SJCRH30 (cell line): ENCODE data around the gene ATP5F1E. TPM values are rescaled to one million over a fixed set of nuclear protein-coding genes. Genes with fewer than 3 reads are reported as not detected.

ENCODE experiments used
- DNase-seq, 2 experiments: peaks; one replicate each; pipeline ENCODE4 v3.0.0-alpha.2; 2015 to 2020
- H3K27ac ChIP-seq: fragments of 250-450 bp; sonication (Bioruptor Pico); 2 replicates; pipeline ENCODE4 v1.5.1; 2020; ENCODE audit warnings: mild to moderate bottlenecking, moderate library complexity
- H3K27me3 ChIP-seq: fragments of 250-450 bp; sonication (Bioruptor Pico); 2 replicates; pipeline ENCODE4 v1.5.1; 2020; ENCODE audit warnings: mild to moderate bottlenecking, moderate library complexity
- H3K36me3 ChIP-seq: fragments of 250-450 bp; sonication (Bioruptor Pico); 2 replicates; pipeline ENCODE4 v1.5.1; 2020; ENCODE audit warnings: mild to moderate bottlenecking, moderate library complexity
- H3K4me1 ChIP-seq: fragments of 250-450 bp; sonication (Bioruptor Pico); 2 replicates; pipeline ENCODE4 v1.5.1; 2020; ENCODE audit warnings: mild to moderate bottlenecking, moderate library complexity
- H3K4me3 ChIP-seq: fragments of 250-450 bp; sonication (Bioruptor Pico); 2 replicates; pipeline ENCODE4 v1.5.1; 2020; ENCODE audit warnings: mild to moderate bottlenecking, moderate library complexity
- H3K9me3 ChIP-seq: fragments of 250-450 bp; sonication (Bioruptor Pico); replicated peaks from 2 replicates; pipeline ENCODE4 v1.5.1; 2020; ENCODE audit warnings: mild to moderate bottlenecking, moderate library complexity
- total RNA-seq: library from RNA; depleted of rRNA; stranded (reverse); fragments of >200 nt; shearing (Covaris generic); gene quantifications from 2 replicates; pipeline ENCODE4 v1.2.3, GENCODE V29; 2014

ATP5F1E gene
- total RNA-seq, 1 experiment from 2014 or later, result 133 TPM

DNA sequence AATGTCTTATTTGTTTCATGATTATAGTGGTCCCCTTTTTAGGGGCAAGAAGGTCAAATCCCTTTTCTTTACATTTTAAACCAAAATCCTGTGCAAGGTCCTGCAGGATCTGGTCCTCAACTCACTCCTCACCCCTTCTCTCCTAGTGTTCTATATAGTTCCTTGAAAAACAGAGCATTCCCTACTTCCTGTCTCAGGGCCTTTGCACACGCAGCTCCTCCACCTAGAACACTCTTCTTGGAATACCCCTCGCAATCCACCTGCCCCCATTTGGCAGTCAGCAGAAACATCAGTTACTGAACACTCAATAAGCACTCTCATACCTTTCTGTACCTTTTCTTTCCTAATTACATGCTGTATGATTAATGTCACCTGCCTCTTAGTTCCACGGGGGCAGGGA, 3.2 kb upstream of the ATP5F1E start:
- Histone ChIP-seq H3K36me3 (peaks cover 75% of the 10 kb centered on the region), H3K9me3 (no peaks in the 10 kb centered on the region), H3K27ac (no peak overlapping the region), H3K27me3 (no peaks in the 10 kb centered on the region), H3K4me3 (no peak overlapping the region), H3K4me1 (peaks cover 25% of the 10 kb centered on the region)
- no peak for DNase-seq

GRCh38 chr20:59033616-59034165, 1.6 kb upstream of the ATP5F1E start:
- Histone ChIP-seq H3K27ac (no peak overlapping the region), H3K4me1 (peaks cover 28% of the 10 kb centered on the region), H3K27me3 (no peaks in the 10 kb centered on the region), H3K4me3 (no peak overlapping the region), H3K36me3 (peaks cover 76% of the 10 kb centered on the region), H3K9me3 (no peaks in the 10 kb centered on the region)
- peak in 1 of 2 experiments; percentile 49 for DNase-seq

- Histone ChIP-seq H3K27me3 (no peaks in the 10 kb centered on the region), H3K4me1 (peaks cover 34% of the 10 kb centered on the region), H3K4me3 (peak overlapping the region; percentile 93), H3K9me3 (no peaks in the 10 kb centered on the region), H3K27ac (peak overlapping the region; percentile 85), H3K36me3 (peaks cover 76% of the 10 kb centered on the region)
- no peak for DNase-seq
These were observed 958 bp upstream of the ATP5F1E start for GRCh38 chr20:59033093-59033492.

DNA sequence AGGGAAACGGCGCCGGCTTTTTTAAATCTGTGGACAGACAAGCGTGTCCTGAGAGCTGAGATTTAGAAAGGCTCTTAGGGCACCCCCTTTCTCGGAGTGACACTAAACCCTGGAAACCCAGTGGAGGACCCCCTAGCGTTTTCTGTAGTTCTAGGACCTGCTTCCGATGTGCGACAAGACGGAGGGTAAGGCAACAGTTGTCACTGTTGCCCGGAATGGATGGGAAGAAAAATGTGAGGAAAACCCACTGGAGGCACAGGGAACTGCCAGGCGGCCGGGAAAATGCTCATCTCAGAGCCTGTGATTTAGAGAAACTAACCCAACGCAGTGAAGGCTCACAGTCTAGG, 551 bp upstream of the ATP5F1E start:
- H3K27ac ChIP-seq, result peak overlapping the region; percentile 85
- H3K4me3 ChIP-seq, result peak overlapping the region; percentile 93
- H3K9me3 ChIP-seq, result no peaks in the 10 kb centered on the region
- no peaks in the 10 kb centered on the region for H3K27me3 ChIP-seq
- peaks cover 76% of the 10 kb centered on the region for H3K36me3 ChIP-seq
- H3K4me1 ChIP-seq, result peaks cover 38% of the 10 kb centered on the region
- DNase-seq, result peak in 1 of 2 experiments; percentile 92

GRCh38 chr20:59031564-59032022, 542 bp downstream of the ATP5F1E start:
- Histone ChIP-seq H3K4me1 (peaks cover 43% of the 10 kb centered on the region), H3K27ac (peak overlapping the region; percentile 85), H3K36me3 (peaks cover 76% of the 10 kb centered on the region), H3K4me3 (peak overlapping the region; percentile 93), H3K27me3 (no peaks in the 10 kb centered on the region), H3K9me3 (no peaks in the 10 kb centered on the region)
- DNase-seq, result peak in 1 of 2 experiments; percentile 38

GRCh38 chr20:59030911-59031563, 1.1 kb downstream of the ATP5F1E start:
- Histone ChIP-seq H3K36me3 (peaks cover 76% of the 10 kb centered on the region), H3K27me3 (no peaks in the 10 kb centered on the region), H3K4me3 (peak overlapping the region; percentile 93), H3K27ac (no peak overlapping the region; the same call in 1 of the 2 replicates), H3K9me3 (no peaks in the 10 kb centered on the region), H3K4me1 (peaks cover 43% of the 10 kb centered on the region)
- DNase-seq, result no peak

GRCh38 chr20:59028812-59029211, 3.3 kb downstream of the ATP5F1E start:
- DNase-seq, result no peak
- Histone ChIP-seq H3K27ac (no peak overlapping the region), H3K27me3 (no peaks in the 10 kb centered on the region), H3K36me3 (peaks cover 77% of the 10 kb centered on the region), H3K9me3 (no peaks in the 10 kb centered on the region), H3K4me3 (no peak overlapping the region), H3K4me1 (peaks cover 46% of the 10 kb centered on the region)

- Histone ChIP-seq H3K27ac (no peak overlapping the region), H3K4me3 (no peak overlapping the region), H3K27me3 (no peaks in the 10 kb centered on the region), H3K9me3 (no peaks in the 10 kb centered on the region), H3K36me3 (peaks cover 84% of the 10 kb centered on the region), H3K4me1 (peaks cover 38% of the 10 kb centered on the region)
- DNase-seq, result peak in 1 of 2 experiments; percentile 40
These were observed 4.3 kb downstream of the ATP5F1E start for GRCh38 chr20:59027741-59028320.

- Histone ChIP-seq H3K36me3 (peaks cover 89% of the 10 kb centered on the region), H3K27me3 (no peaks in the 10 kb centered on the region), H3K4me3 (no peak overlapping the region), H3K27ac (no peak overlapping the region), H3K9me3 (no peaks in the 10 kb centered on the region), H3K4me1 (peaks cover 38% of the 10 kb centered on the region)
- DNase-seq, result no peak
These were observed 5.0 kb downstream of the ATP5F1E start for GRCh38 chr20:59026904-59027740.

DNA sequence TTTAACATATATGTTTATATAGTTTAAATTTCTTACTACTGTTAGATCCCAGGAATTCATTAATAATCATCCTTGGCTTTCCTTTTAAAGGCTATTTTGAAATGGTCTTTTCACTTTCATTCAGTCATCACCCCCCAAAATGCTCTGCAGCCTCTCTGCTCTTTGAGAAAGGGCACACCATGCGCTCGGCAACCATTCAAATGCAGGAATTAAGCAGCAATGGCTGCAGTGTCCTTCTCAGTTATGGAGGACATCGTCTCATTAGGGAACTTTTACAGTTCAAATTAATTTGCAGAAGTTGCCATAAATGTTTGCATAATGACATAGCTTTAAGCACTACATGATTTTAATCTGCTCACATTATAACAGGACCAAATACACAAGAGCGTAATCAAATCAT, 6.6 kb downstream of the ATP5F1E start:
- DNase-seq, result no peak
- Histone ChIP-seq H3K9me3 (no peaks in the 10 kb centered on the region), H3K27ac (no peak overlapping the region), H3K4me1 (peaks cover 31% of the 10 kb centered on the region), H3K36me3 (peaks cover 82% of the 10 kb centered on the region), H3K4me3 (no peak overlapping the region), H3K27me3 (no peaks in the 10 kb centered on the region)

DNA sequence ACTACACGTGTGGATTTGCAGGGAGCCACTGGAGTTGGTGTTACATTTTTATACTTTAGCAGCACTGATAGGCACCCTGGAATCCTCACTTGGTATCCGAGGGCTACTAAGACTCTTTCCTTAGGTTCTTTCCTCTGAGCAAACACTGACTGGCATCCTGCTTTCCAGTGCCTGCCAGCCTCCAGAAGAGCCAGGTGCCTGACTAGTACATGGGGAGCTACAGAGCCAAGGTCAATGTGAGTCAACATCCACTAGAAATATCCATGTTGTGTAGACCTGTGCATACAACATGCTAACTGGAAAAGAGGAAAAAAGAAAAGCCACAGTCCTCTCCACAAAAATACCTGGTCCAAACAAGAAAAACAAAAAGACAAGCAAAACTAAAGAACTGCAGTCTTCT, 7.0 kb downstream of the ATP5F1E start:
- DNase-seq, result no peak
- H3K4me3 ChIP-seq, result no peak overlapping the region
- no peak overlapping the region for H3K27ac ChIP-seq
- peaks cover 78% of the 10 kb centered on the region for H3K36me3 ChIP-seq
- H3K27me3 ChIP-seq, result no peaks in the 10 kb centered on the region
- peaks cover 27% of the 10 kb centered on the region for H3K4me1 ChIP-seq
- H3K9me3 ChIP-seq, result no peaks in the 10 kb centered on the region

- no peak overlapping the region for H3K27ac ChIP-seq
- no peaks in the 10 kb centered on the region for H3K27me3 ChIP-seq
- H3K9me3 ChIP-seq, result no peaks in the 10 kb centered on the region
- no peak overlapping the region for H3K4me3 ChIP-seq
- DNase-seq, result no peak
- peaks cover 22% of the 10 kb centered on the region for H3K4me1 ChIP-seq
- peaks cover 69% of the 10 kb centered on the region for H3K36me3 ChIP-seq
These were observed 8.0 kb downstream of the ATP5F1E start for GRCh38 chr20:59024111-59024530.

- H3K9me3 ChIP-seq, result no peaks in the 10 kb centered on the region
- H3K4me1 ChIP-seq, result peaks cover 20% of the 10 kb centered on the region
- peaks cover 64% of the 10 kb centered on the region for H3K36me3 ChIP-seq
These were observed 8.5 kb downstream of the ATP5F1E start for GRCh38 chr20:59023616-59024015.

DNA sequence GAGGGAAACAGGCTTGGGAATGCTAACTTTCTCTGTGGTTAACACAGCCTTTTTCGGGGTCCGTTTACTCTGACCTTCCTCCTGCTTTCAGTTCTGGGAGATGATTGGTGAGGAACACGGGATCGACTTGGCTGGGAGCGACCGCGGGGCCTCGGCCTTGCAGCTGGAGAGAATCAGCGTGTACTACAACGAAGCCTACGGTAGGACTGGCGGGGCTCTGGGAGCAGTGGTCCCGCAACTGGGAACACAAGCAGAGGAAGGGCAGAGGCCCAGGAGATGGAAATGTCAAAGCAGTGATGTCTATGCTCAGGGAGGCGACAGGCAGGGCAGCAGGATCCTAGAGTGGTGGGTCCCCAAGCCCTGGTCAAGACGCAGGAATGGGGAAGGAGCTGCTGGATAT, 9.4 kb downstream of the ATP5F1E start:
- peaks cover 55% of the 10 kb centered on the region for H3K36me3 ChIP-seq
- H3K27me3 ChIP-seq, result no peaks in the 10 kb centered on the region
- no peak overlapping the region for H3K4me3 ChIP-seq
- H3K9me3 ChIP-seq, result no peaks in the 10 kb centered on the region
- no peak for DNase-seq
- H3K27ac ChIP-seq, result no peak overlapping the region
- peaks cover 11% of the 10 kb centered on the region for H3K4me1 ChIP-seq

More at GRCh38 chr20:59023616-59024015, 8.5 kb downstream of the ATP5F1E start:
- no peak overlapping the region for H3K27ac ChIP-seq
- H3K4me3 ChIP-seq, result no peak overlapping the region
- no peak for DNase-seq
- H3K27me3 ChIP-seq, result no peaks in the 10 kb centered on the region
